HG03135 (cell line): ENCODE data around the gene DPF3.

Experiments used
- ATAC-seq: cut with Tn5 transposase; IDR thresholded peaks from one replicate; pipeline ENCODE4 v1.9.1; 2021; ENCODE audit warnings: mild to moderate bottlenecking, moderate library complexity; ENCODE audit not compliant: unreplicated experiment

Gene DPF3

DNA sequence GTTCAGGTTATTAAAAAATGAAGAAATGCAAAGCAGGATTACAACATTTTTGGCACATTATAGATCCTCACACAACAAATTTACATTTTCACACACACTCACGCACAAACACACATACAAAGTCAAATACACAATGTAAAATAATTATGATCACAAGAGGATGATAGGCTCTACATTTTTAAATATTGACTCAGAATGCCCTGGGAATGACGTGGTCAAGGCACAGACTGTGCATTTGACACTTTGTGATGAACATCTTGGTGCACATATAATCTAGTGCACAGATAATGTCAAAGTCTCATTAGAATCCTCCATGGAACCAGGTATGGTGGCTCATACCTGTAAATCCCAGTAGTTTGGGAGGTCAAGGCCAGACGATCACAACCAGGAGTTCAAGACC is 49.4 kb downstream of the DPF3 start:
- no peak for ATAC-seq

DNA sequence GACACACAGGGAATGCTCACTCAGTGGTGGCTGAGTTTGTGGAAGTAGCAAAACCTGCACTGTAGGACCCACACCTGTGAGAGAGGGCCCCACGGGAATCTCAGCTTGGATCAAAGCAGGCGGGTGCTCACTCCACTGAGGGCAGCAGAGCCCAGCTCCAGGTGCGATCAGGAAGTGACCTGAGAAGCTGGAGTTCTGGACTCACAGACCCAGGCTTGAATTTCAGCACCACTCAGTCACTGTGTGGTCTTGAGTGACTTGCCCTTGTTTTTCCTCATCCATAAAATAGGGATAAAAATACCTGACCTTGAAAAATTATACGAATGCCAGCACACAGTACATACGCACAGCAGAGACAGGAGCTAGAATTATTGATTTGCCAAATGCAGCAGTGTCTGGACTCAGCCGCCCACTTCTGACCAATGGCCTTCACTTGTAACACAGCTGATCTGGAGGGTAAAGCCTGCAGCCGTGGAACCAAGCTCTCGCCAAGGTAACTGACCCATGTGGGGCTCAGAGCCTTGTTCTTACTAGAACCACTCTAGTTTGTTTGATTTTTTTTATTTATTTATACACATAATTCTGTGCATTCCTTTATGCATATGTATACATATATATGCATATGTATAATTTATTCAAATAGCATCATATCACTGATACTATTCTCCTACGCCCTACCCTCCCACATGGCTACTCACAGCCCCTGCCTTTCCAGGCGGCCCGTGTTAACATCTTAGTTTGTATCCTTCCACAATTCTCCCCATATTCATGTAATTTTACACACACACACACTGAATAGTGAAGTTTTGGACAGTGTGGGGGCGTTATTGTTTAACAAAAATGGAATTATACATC is 53.9 kb downstream of the DPF3 start:
- ATAC-seq: no peak

GRCh38 chr14:72839351-72839750 is 54.5 kb downstream of the DPF3 start:
- no peak for ATAC-seq

GRCh38 chr14:72836085-72836484 is 57.8 kb downstream of the DPF3 start:
- no peak for ATAC-seq

DNA sequence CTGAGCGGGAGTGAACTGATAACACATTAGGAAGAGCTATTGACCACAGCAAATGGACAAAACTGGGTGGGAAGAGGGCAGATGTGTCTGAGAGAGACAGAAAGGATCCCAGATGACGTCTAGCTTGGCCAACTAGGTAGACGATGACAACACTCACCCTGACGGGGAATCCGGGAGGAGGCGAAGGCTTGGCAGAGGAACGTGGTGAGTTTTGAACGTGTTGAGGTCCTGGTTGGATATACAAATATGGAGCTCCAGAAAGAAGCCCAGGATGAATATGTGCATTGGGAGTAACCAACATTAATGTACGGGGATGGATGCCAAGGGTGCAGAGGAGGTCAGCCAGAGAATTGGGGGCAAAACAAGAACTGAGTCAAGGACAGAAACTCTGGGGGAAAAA is 60.7 kb downstream of the DPF3 start:
- no peak for ATAC-seq

DNA sequence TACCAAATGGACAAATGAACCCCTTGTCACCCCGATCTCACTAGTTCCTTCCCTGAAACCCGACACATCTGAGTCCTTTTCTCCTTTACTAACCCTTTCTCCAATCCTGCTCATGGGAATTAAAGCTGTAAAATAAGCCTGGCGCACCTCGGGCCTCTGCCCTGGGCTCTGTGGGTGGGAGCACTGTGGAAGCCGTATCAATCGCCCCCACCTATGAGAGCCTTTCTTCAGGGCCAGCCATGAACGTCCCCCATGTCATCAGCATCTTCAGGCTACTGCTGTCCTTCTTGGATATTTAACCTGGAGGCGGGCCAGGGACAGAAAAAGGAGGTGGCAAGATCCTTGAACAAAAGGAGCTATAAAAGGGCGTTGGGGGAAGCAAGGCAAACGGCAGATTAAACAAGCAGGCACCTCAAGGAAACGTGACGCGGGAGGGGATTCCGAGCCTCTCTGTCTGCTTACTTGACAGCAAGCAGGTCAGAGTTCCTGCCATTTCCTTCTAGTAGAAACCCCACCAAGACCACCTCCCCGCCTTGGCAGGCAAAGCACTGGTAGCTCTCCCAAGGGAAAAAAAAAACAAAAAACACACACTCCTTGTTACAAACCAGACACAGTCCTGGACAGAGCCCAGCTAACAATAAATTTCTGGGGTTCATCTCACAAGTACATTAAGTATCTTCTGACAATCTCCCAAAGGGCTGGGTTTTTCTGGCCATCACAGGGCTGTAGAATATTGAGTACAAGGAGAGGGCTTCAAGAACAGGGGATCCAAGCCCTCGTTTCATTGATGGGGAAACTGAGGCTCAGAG is 62.9 kb downstream of the DPF3 start:
- no peak for ATAC-seq

DNA sequence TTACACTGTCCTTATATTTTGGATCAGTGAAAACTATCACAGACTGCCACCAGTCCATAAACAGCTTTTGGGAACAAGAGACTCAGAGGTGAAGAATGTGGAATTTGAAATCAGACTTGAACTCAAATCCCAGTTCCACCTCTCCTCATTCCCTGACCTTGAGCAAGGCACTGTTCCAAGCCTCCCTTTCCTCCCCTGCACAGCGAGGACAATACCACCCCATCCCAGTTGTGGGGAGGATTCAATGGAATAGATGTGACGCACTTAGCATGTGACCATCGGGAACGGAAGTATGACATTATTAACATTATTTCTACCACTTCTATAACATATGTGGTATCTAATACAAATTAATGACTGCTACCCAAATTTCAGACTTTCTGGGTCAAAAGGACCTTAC is 63.5 kb downstream of the DPF3 start:
- ATAC-seq: no peak

DNA sequence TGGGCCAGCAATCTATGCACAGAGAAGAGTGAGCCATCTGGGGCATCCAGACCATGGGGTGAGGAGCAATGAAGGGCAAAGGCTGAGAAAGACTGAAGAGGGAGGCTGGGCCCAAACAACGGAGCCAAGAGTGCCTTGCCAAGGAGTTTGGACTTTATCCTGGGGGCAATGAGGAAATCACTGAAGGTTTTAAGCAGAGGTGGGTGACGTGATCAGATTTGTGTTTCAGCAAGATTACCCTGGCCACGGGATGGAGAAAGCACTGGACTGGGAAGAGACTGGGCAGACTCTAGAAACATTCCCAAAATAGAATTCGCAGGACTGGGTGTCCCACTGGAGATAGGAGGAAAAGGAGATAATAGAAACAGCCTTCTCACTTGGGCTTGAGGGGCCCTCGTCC is 65.3 kb downstream of the DPF3 start:
- ATAC-seq: no peak

DNA sequence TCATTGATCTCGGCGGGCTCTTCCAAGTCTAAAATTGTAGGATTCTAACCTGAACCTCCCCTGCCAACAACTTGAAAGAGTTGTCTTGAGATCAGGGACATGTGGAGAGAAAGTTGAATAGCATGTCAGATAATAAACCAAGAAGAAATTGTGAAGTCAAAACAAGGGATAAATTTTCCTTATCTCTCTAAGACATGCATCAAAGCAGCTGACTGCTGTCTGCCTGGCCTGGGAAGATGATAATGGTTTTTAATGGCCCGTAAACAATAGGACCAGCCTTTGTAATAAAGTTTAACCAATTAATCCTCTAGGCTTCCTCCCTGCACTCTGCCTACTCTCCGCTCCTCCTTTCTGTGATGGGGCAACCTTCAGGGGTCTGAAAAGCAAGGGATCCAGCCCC is 67.9 kb downstream of the DPF3 start:
- ATAC-seq: no peak

DNA sequence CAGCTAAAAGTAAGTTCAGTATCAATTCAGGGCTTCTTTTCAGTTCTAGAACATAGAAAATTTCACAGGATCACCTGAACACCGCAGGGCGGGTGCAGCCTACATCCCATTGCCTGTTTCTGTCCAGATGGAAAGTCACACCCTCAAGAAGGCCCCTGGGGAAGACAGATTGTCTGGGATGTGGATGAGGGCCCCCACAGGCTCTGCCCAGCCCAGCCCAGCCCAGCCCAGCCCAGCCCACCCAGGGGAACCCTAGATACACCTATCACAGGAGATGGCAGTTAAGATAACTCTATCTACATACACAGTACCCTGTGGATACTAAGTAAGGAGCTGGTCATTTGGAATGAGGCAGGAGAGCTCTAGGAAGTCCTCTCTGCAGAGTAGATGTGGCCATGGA is 68.4 kb downstream of the DPF3 start:
- ATAC-seq: no peak

- ATAC-seq: no peak
Observed at GRCh38 chr14:72824051-72824450, 69.8 kb downstream of the DPF3 start.

- ATAC-seq: no peak
Observed at GRCh38 chr14:72822946-72823611, 70.8 kb downstream of the DPF3 start.

DNA sequence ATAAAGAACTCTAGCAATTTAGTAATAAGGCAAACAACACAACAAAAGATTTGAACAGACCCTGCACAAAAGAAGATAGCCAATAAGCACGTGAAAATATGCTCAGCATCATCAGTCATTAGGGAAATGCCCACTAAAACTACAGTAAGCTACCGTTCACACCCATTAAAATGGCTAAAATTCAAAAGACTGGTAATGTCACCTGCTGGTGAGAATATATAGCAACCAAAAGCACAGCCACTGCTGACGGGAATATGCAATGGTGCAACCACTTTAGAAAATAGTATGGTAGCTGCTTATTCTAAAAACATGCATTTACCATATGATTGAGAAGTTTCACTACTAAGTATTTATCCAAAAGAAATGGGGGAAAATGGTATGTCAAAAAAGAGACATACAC is 74.9 kb downstream of the DPF3 start:
- no peak for ATAC-seq

DNA sequence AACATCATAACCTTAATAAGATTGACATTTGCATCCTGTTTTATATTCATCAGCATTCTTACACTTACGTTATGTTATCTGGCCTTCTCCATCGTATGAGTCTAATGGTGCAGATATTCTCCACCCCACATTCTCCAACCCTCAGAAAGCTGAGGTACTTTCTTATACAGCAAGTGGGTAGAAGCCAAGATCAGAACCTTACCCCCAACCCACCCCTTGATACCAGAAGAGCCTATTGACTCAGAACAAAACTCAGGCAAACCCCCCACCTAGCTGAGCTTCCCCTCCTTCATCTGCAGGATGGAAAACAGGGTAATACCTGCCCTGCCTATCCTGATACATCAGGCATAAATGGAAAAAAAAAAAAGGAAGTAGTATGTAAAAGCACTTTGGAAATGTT is 77.6 kb downstream of the DPF3 start:
- no peak for ATAC-seq

DNA sequence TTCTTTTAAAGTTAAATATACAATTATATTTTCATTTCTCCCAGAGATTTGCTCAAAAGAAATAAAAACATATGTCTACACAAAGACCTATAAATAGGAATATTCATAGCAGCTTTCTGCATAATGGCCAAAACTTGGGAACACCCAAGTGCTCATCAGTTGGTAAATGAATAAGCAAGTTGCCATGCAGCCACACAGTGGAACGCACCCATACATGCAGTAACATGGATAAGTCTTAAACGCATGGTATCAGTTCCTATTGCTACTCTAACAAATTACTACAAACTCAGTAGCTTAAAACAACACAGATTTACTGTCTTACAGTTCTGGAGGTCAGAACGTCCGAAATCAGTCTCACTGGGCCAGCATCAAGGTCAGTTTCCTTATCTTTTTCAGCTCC is 78.5 kb downstream of the DPF3 start:
- ATAC-seq: no peak

DNA sequence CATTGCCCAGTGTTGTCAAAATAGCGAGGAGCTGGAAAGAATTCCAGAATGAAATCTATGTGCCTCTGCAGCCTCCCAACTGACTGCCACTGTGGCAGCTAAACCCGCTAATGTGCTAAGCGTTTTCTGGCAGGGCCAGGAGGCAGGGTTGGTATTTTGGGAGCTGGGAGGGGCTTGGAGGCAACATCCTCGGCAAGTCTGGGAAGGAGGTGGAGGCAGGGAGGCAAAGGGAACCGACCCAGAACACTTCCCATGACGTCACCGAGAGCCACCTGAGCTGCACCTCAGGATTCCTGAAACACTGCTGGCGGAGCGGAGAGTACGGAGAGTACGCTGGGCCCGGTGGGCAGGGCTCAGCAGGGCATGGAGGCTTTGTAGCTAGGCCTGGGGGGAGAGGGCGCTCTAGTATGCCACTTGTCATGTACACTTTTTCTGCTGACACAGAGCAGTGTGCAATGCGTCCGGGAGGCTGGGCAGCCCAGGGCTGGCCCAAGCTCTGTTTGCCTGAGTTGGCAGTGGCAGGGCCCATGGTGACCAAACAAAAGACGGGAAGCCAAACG is 81.5 kb downstream of the DPF3 start:
- ATAC-seq: no peak

GRCh38 chr14:72810201-72810600 is 83.7 kb downstream of the DPF3 start:
- no peak for ATAC-seq

DNA sequence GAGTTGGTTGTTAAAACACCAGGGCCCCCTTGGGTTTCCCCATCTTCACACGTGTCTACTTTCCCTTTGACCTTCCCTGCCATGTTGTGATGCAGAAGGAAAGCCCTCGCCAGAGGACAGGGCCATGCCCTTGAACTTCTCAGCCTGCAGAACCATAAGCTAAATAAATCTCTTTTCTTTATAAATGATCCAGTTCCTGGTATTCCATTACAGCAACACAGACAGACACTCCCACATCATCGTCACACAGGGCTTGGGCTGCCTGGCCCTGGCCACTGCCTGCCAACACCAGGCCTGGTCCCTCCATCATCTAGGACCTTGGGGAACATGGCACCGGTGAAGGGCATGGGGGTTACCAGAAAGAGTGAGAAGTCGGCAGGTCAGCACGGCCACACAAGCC is 84.8 kb downstream of the DPF3 start:
- ATAC-seq: no peak

- ATAC-seq: no peak
Observed at GRCh38 chr14:72808564-72808963, 85.3 kb downstream of the DPF3 start.

DNA sequence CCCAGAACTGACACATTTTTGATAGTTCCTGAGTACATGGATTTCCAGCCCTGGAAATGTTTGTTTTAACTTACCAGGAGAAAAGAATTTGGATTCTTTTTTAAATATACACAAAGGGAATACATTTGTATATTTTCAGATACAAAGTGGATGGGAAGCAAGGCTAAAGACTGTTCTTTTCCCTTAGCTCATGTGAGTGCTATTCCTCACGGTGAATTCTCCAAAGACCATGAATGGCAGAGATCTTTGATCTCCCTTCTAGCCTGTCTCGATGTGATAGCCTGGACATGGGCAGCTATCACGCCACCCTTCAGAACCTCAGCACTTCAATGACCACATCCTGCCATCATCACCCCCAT is 91.3 kb downstream of the DPF3 start:
- no peak for ATAC-seq

GRCh38 chr14:72801836-72802587 is 91.9 kb downstream of the DPF3 start:
- ATAC-seq: no peak
